ENCODE results near the gene TSGA10.

Gene TSGA10

DNA sequence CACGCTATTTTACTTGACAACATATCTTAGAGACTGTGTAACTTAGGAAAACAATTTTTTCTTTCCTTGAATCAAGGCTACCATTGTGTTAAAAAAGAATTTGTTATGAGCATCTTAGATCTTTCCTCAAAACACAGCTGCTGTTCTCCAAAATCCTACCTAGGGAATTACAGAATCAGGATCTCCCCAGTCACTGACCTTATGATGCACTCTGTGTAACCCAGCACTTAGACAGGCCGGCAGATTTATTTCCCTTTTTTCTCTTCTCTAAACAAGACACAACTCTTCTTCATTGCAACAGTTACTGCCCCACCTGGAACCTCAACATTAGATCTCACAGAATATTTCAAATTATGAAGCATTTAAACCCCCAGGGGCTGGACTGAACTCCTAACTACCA lies 26.8 kb downstream of the TSGA10 start:
- FAIRE-seq: no peak
- TF ChIP-seq PAX5 (IDR thresholded peaks at IDR 0.05; ENCODE audit: insufficient read depth, low read length, severe bottlenecking) (no peak), TAF1 (IDR thresholded peaks at IDR 0.05; ENCODE audit: low read depth, low read length) (no peak), POLR2AphosphoS5 (IDR thresholded peaks at IDR 0.05; ENCODE audit: low read depth, low read length) (no peak), POLR2A (IDR thresholded peaks at IDR 0.05; ENCODE audit: low read depth, low read length) (no peak), POU2F2 (IDR thresholded peaks at IDR 0.05; ENCODE audit: low read depth, low read length) (no peak), SPI1 (IDR thresholded peaks at IDR 0.05; ENCODE audit: low read depth, low read length) (no peak)
- DNase-seq (ENCODE audit: insufficient read length, low spot score): no peak

DNA sequence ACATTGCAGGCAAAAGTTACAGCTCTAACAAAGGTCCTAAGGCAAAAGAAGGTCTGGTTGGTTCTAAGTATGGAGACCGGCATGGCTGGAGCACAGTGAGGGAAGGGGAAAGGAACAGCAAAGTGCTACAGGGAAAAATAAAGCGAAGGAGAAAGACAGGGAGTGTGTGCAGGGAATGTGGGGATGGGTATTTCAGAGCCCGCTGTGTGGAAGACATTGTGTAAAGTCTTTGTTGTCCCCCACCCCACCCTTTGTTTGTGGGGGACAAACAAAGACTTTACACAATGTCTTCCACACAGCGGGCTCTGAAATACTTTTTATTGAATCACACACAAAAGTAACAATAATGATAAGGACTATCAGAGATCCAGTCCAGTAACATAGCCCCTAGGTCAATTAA lies 42.1 kb downstream of the TSGA10 start:
- FAIRE-seq (no peak), DNase-seq (ENCODE audit: insufficient read length, low spot score) (no peak)
- TF ChIP-seq POLR2AphosphoS5 (IDR thresholded peaks at IDR 0.05; ENCODE audit: low read depth, low read length): no peak
- no peak for TF ChIP-seq TAF1 (IDR thresholded peaks at IDR 0.05; ENCODE audit: low read depth, low read length)
- no peak for TF ChIP-seq PAX5 (IDR thresholded peaks at IDR 0.05; ENCODE audit: insufficient read depth, low read length, severe bottlenecking)
- TF ChIP-seq POLR2A (IDR thresholded peaks at IDR 0.05; ENCODE audit: low read depth, low read length): no peak
- TF ChIP-seq POU2F2 (IDR thresholded peaks at IDR 0.05; ENCODE audit: low read depth, low read length): no peak
- no peak for TF ChIP-seq SPI1 (IDR thresholded peaks at IDR 0.05; ENCODE audit: low read depth, low read length)

DNA sequence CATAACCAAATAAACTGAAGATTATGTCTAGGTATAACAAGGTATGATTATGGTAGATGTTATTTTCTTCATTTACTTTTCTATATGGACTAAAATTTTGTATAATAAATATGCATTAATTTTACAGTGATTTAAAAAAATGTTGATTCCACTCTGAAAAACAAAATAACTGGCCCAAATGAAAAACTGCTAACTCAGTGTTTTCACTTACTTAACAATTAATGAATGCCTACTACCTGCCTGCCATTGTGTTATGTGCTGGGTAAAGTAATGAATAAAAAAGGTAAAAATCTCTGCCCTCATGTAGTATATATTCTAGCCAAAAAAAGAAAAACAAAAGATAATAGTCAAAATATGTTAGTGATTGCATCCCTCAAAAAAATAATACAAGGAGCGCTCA lies 42.8 kb downstream of the TSGA10 start:
- FAIRE-seq: no peak
- TF ChIP-seq TAF1 (IDR thresholded peaks at IDR 0.05; ENCODE audit: low read depth, low read length) (no peak), POLR2AphosphoS5 (IDR thresholded peaks at IDR 0.05; ENCODE audit: low read depth, low read length) (no peak), POLR2A (IDR thresholded peaks at IDR 0.05; ENCODE audit: low read depth, low read length) (no peak), POU2F2 (IDR thresholded peaks at IDR 0.05; ENCODE audit: low read depth, low read length) (no peak), SPI1 (IDR thresholded peaks at IDR 0.05; ENCODE audit: low read depth, low read length) (no peak), PAX5 (IDR thresholded peaks at IDR 0.05; ENCODE audit: insufficient read depth, low read length, severe bottlenecking) (no peak)
- no peak for DNase-seq (ENCODE audit: insufficient read length, low spot score)

DNA sequence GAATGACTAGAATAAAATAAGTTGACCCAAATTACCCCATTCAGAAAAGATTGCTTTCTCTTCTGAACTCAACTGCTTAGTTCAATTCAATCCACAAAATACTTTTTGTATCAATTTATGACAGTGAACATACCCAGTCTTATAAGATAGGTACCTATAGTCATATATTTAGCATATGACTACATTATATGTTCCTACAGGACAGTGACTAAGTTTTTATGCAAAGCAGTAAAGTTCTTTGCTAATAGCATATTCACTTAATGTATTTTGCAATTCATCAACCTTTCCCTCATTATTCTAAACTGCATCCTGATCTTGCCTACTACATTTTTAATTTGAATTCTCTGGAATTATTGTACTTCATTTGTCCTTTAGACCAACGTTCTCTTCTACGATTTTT lies 43.5 kb downstream of the TSGA10 start:
- TF ChIP-seq PAX5 (IDR thresholded peaks at IDR 0.05; ENCODE audit: insufficient read depth, low read length, severe bottlenecking): no peak
- TF ChIP-seq POLR2AphosphoS5 (IDR thresholded peaks at IDR 0.05; ENCODE audit: low read depth, low read length): no peak
- no peak for TF ChIP-seq TAF1 (IDR thresholded peaks at IDR 0.05; ENCODE audit: low read depth, low read length)
- no peak for TF ChIP-seq POU2F2 (IDR thresholded peaks at IDR 0.05; ENCODE audit: low read depth, low read length)
- TF ChIP-seq POLR2A (IDR thresholded peaks at IDR 0.05; ENCODE audit: low read depth, low read length): no peak
- no peak for TF ChIP-seq SPI1 (IDR thresholded peaks at IDR 0.05; ENCODE audit: low read depth, low read length)
- FAIRE-seq: no peak
- DNase-seq (ENCODE audit: insufficient read length, low spot score): no peak

DNA sequence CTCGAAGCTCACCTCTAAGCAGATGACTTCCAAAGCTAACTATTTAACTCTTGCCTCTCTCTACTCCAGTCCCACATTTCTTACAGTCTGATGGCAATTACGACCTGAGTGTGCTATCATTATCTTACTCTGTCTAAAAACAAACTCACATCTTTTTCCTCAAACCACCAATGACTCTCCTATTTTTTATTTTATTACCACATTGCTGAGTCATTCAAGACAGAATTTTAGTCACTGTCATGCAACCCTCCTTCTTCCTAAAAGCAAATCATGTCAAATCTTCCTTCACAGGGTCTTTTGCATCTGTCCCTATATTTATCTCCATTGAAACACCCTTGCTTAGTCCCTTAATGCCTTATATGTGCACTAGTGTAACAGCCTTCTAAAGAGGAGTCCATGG lies 47.8 kb downstream of the TSGA10 start:
- no peak for TF ChIP-seq POLR2A (IDR thresholded peaks at IDR 0.05; ENCODE audit: low read depth, low read length)
- TF ChIP-seq TAF1 (IDR thresholded peaks at IDR 0.05; ENCODE audit: low read depth, low read length): no peak
- no peak for TF ChIP-seq SPI1 (IDR thresholded peaks at IDR 0.05; ENCODE audit: low read depth, low read length)
- no peak for TF ChIP-seq PAX5 (IDR thresholded peaks at IDR 0.05; ENCODE audit: insufficient read depth, low read length, severe bottlenecking)
- TF ChIP-seq POLR2AphosphoS5 (IDR thresholded peaks at IDR 0.05; ENCODE audit: low read depth, low read length): no peak
- no peak for TF ChIP-seq POU2F2 (IDR thresholded peaks at IDR 0.05; ENCODE audit: low read depth, low read length)
- DNase-seq (ENCODE audit: insufficient read length, low spot score) (no peak), FAIRE-seq (no peak)

DNA sequence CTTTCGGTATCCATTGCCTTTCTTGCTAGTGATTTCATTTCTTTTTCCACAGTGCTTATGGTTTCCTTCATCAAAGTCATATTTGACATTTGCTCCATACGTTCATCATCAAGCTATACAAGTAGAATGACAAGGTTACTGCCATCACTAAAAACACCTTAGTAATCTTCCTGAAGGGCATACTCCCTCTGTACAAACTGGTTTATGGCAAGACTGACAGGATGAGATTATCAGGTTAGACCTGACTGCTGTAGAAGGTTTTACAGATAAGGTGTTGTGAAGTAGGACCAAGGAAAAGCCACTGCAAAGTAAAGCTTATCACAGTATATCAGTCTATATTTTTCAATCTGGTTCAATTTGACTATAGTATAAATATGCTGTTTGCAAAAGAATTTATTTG lies 50.7 kb downstream of the TSGA10 start:
- TF ChIP-seq POLR2AphosphoS5 (IDR thresholded peaks at IDR 0.05; ENCODE audit: low read depth, low read length) (no peak), TAF1 (IDR thresholded peaks at IDR 0.05; ENCODE audit: low read depth, low read length) (no peak), POLR2A (IDR thresholded peaks at IDR 0.05; ENCODE audit: low read depth, low read length) (no peak), PAX5 (IDR thresholded peaks at IDR 0.05; ENCODE audit: insufficient read depth, low read length, severe bottlenecking) (no peak), POU2F2 (IDR thresholded peaks at IDR 0.05; ENCODE audit: low read depth, low read length) (no peak), SPI1 (IDR thresholded peaks at IDR 0.05; ENCODE audit: low read depth, low read length) (no peak)
- DNase-seq (ENCODE audit: insufficient read length, low spot score): no peak
- no peak for FAIRE-seq

DNA sequence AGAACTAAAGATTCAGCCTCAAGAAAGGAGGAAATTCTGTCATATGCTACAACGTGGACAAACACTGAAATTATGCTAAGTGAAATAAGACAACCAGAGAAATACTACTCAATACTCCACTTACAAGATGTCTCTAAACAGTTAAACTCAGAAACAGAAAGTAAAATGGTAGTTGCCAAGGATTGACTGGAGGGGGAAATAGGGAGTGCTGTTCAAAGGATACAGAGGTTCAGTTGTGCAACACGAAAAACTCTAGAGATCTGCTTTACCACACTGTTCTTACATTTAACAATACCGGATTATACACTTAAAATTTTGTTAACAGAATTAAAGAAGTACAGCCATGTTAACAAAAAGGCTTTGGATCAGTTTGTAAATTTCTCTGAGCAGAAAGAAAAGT lies 53.0 kb downstream of the TSGA10 start:
- FAIRE-seq: peak; percentile 23
- TF ChIP-seq POLR2AphosphoS5 (IDR thresholded peaks at IDR 0.05; ENCODE audit: low read depth, low read length): no peak
- no peak for TF ChIP-seq POLR2A (IDR thresholded peaks at IDR 0.05; ENCODE audit: low read depth, low read length)
- TF ChIP-seq SPI1 (IDR thresholded peaks at IDR 0.05; ENCODE audit: low read depth, low read length): no peak
- no peak for TF ChIP-seq POU2F2 (IDR thresholded peaks at IDR 0.05; ENCODE audit: low read depth, low read length)
- TF ChIP-seq PAX5 (IDR thresholded peaks at IDR 0.05; ENCODE audit: insufficient read depth, low read length, severe bottlenecking): no peak
- TF ChIP-seq TAF1 (IDR thresholded peaks at IDR 0.05; ENCODE audit: low read depth, low read length): no peak
- DNase-seq (ENCODE audit: insufficient read length, low spot score): no peak

DNA sequence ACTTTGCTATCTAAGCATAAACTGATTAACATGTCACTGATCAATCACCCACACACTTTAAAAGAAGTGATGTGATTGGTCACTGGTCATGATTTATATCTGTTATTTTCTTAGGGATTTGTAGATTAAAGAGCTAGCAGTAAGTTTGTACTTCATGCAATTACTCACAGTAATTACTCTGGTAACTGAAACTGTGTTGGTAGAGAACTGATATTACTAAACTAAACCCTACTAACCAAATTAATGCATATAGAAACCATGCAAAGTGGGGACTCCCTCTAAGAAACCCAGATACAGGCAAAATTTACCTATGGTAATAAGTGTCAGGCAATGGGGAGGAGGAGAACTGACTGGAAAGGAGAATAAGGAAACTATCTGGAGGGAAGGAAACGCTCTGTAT lies 58.0 kb downstream of the TSGA10 start:
- FAIRE-seq (no peak), DNase-seq (ENCODE audit: insufficient read length, low spot score) (no peak)
- TF ChIP-seq TAF1 (IDR thresholded peaks at IDR 0.05; ENCODE audit: low read depth, low read length): no peak
- TF ChIP-seq POLR2AphosphoS5 (IDR thresholded peaks at IDR 0.05; ENCODE audit: low read depth, low read length): no peak
- no peak for TF ChIP-seq PAX5 (IDR thresholded peaks at IDR 0.05; ENCODE audit: insufficient read depth, low read length, severe bottlenecking)
- TF ChIP-seq SPI1 (IDR thresholded peaks at IDR 0.05; ENCODE audit: low read depth, low read length): no peak
- no peak for TF ChIP-seq POLR2A (IDR thresholded peaks at IDR 0.05; ENCODE audit: low read depth, low read length)
- TF ChIP-seq POU2F2 (IDR thresholded peaks at IDR 0.05; ENCODE audit: low read depth, low read length): no peak

DNA sequence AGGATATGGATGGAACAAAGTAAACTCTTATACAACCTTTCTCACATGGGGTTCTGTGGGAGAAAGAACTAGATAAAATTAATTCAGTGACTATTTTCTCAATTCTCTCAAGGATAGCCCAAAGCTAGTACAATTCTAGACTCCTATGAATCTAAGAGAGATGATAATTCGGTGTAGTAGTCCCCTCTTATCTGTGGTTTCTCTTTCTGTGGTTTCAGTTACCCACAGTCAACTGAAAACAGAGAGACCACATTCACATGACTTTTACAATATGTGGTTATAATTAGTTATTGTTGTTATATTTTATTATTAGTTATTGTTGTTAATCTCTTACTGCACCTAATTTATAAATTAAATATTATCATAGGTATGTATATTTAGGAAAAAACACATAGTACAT lies 66.7 kb downstream of the TSGA10 start:
- TF ChIP-seq TAF1 (IDR thresholded peaks at IDR 0.05; ENCODE audit: low read depth, low read length): no peak
- no peak for TF ChIP-seq POU2F2 (IDR thresholded peaks at IDR 0.05; ENCODE audit: low read depth, low read length)
- TF ChIP-seq POLR2AphosphoS5 (IDR thresholded peaks at IDR 0.05; ENCODE audit: low read depth, low read length): no peak
- TF ChIP-seq POLR2A (IDR thresholded peaks at IDR 0.05; ENCODE audit: low read depth, low read length): no peak
- no peak for TF ChIP-seq PAX5 (IDR thresholded peaks at IDR 0.05; ENCODE audit: insufficient read depth, low read length, severe bottlenecking)
- no peak for TF ChIP-seq SPI1 (IDR thresholded peaks at IDR 0.05; ENCODE audit: low read depth, low read length)
- DNase-seq (ENCODE audit: insufficient read length, low spot score): no peak
- FAIRE-seq: peak; percentile 23

DNA sequence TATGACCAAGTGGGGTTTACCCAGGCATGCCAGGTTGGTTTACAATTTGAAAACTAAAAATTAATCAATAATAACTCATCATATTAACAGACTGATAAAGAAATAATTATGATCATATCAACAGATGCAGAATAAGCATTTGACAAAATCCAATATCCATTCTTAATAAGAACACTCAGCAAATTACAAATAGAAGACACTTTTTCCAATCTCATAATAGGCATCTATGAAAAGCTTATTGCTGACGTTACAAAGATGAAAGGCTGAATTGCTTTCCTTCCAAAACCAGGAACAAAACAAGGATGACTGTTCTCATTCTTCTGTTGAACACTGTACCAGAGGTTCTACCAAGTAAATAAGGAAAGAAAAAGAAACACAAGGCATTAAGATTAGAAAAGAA lies 68.4 kb downstream of the TSGA10 start:
- FAIRE-seq (no peak), DNase-seq (ENCODE audit: insufficient read length, low spot score) (no peak)
- TF ChIP-seq SPI1 (IDR thresholded peaks at IDR 0.05; ENCODE audit: low read depth, low read length): no peak
- no peak for TF ChIP-seq TAF1 (IDR thresholded peaks at IDR 0.05; ENCODE audit: low read depth, low read length)
- TF ChIP-seq POLR2A (IDR thresholded peaks at IDR 0.05; ENCODE audit: low read depth, low read length): no peak
- TF ChIP-seq POU2F2 (IDR thresholded peaks at IDR 0.05; ENCODE audit: low read depth, low read length): no peak
- TF ChIP-seq POLR2AphosphoS5 (IDR thresholded peaks at IDR 0.05; ENCODE audit: low read depth, low read length): no peak
- no peak for TF ChIP-seq PAX5 (IDR thresholded peaks at IDR 0.05; ENCODE audit: insufficient read depth, low read length, severe bottlenecking)

Data from GM12891 (cell line).